Caco-2 (cell line): ENCODE measurements around the gene PDE4D. TPM values are rescaled to one million over a fixed set of nuclear protein-coding genes. Genes with fewer than 3 reads are reported as not detected.

Source experiments
- BruUV-seq: library from RNA; stranded (reverse); fragments of 400-500 nt; replicated peaks from 2 replicates; lab custom pipeline; 2021; lab: Mats Ljungman, UMichigan
- CTCF ChIA-PET: fragments of 300-600 bp; sonication (Branson Sonifier 250); formaldehyde crosslinking; loops from one replicate; lab custom pipeline; 2022; ENCODE audit warnings: antibody characterized with exemption; lab: Charles Lee
- POLR2A ChIA-PET: fragments of 300-600 bp; sonication (Branson Sonifier 250); formaldehyde crosslinking; loops from one replicate; lab custom pipeline; 2022; ENCODE audit warnings: antibody characterized with exemption; lab: Charles Lee
- DNase-seq, 2 experiments: peaks; one replicate each; pipeline versions ENCODE4 v3.0.0 to v3.0.0-alpha.2; 2020 to 2022
- H3K27me3 ChIP-seq: replicated peaks from 2 replicates; pipeline ENCODE4 v1.6.0; 2011; ENCODE audit warnings: low read length; ENCODE audit not compliant: control insufficient read depth, insufficient read depth
- H3K36me3 ChIP-seq: 2 replicates; pipeline ENCODE4 v1.5.1; 2011; ENCODE audit warnings: low read length; ENCODE audit not compliant: control insufficient read depth, insufficient read depth
- H3K4me1 ChIP-seq: fragments of 250-450 bp; sonication (Bioruptor Pico); 2 replicates; pipeline ENCODE4 v1.5.1; 2020; ENCODE audit warnings: mild to moderate bottlenecking
- H3K4me3 ChIP-seq: 2 replicates; pipeline ENCODE4 v1.5.1; 2011; ENCODE audit warnings: low read depth, mild to moderate bottlenecking, control low read depth, low read length
- H3K9me3 ChIP-seq: fragments of 250-450 bp; sonication (Bioruptor Pico); 2 replicates; pipeline ENCODE4 v1.5.1; 2020; ENCODE audit warnings: mild to moderate bottlenecking, moderate library complexity
- H3K27ac Mint-ChIP-seq: one replicate; pipeline ENCODE4 v1.8.0; 2022; ENCODE audit warnings: mixed read lengths; ENCODE audit not compliant: unreplicated experiment
- H3K27me3 Mint-ChIP-seq: one replicate; pipeline ENCODE4 v1.8.0; 2022; ENCODE audit warnings: mixed read lengths; ENCODE audit not compliant: insufficient read depth, unreplicated experiment
- H3K36me3 Mint-ChIP-seq: one replicate; pipeline ENCODE4 v1.8.0; 2022; ENCODE audit warnings: mild to moderate bottlenecking, mixed read lengths; ENCODE audit not compliant: insufficient read depth, unreplicated experiment
- H3K4me1 Mint-ChIP-seq: one replicate; pipeline ENCODE4 v1.8.0; 2022; ENCODE audit warnings: low read depth, mixed read lengths; ENCODE audit not compliant: unreplicated experiment
- H3K4me3 Mint-ChIP-seq: one replicate; pipeline ENCODE4 v1.8.0; 2022; ENCODE audit warnings: mild to moderate bottlenecking, moderate library complexity, mixed read lengths; ENCODE audit not compliant: unreplicated experiment
- H3K9me3 Mint-ChIP-seq: one replicate; pipeline ENCODE4 v1.8.0; 2022; ENCODE audit warnings: mixed read lengths; ENCODE audit not compliant: unreplicated experiment
- CTCF ChIP-seq, 2 experiments: fragments of 200-600 bp in 1 of 2; IDR thresholded peaks; 1 replicate in 1 of 2; 2 replicates in 1 of 2; pipeline versions ENCODE4 v1.5.1 to v1.8.0; 2011 to 2022; ENCODE audit warnings: antibody characterized with exemption in 1 of 2, control low read depth in 1 of 2, inconsistent platforms in 1 of 2, low read depth in 1 of 2, low read length in 1 of 2, mild to moderate bottlenecking in 1 of 2, moderate library complexity in 1 of 2; ENCODE audit not compliant: insufficient read depth in 1 of 2, severe bottlenecking in 1 of 2, unreplicated experiment in 1 of 2
- intact Hi-C: fragments of 100-400 bp; cut with micrococcal nuclease; formaldehyde crosslinking; loops from one replicate; pipeline ENCODE4 v1.10.0; 2022; ENCODE audit not compliant: unreplicated experiment
- total RNA-seq: library from RNA; stranded (reverse); gene quantifications from 2 replicates; pipeline ENCODE4 v1.2.3, GENCODE V29; 2022

The PDE4D gene
- total RNA-seq, 1 experiment from 2014 or later, result 89.8 TPM

- no peak overlapping the region for H3K4me3 Mint-ChIP-seq
- no peak for DNase-seq
- no peaks in the 10 kb centered on the region for H3K36me3 Mint-ChIP-seq
- Histone ChIP-seq H3K4me3 (no peak overlapping the region), H3K27me3 (no peaks in the 10 kb centered on the region), H3K9me3 (no peaks in the 10 kb centered on the region), H3K36me3 (no peaks in the 10 kb centered on the region), H3K4me1 (peaks cover 4% of the 10 kb centered on the region; the same call in 1 of the 2 replicates)
- no TSS peak for BruUV-seq
- H3K9me3 Mint-ChIP-seq, result peaks cover 10% of the 10 kb centered on the region
- TF ChIP-seq CTCF (IDR thresholded peaks at IDR 0.05; ENCODE audit: insufficient read depth in 1 of 2, low read depth in 1 of 2, low read length in 1 of 2, severe bottlenecking in 1 of 2, unreplicated experiment in 1 of 2), result no peak
- CTCF ChIA-PET, result no interaction called here
- no peaks in the 10 kb centered on the region for H3K27me3 Mint-ChIP-seq
- intact Hi-C loops, result no loop called here
- peaks cover 6% of the 10 kb centered on the region for H3K4me1 Mint-ChIP-seq
- POLR2A ChIA-PET, result no interaction called here
- H3K27ac Mint-ChIP-seq, result no peak overlapping the region
These were observed 956.4 kb downstream of the PDE4D start for GRCh38 chr5:58937031-58937681.

GRCh38 chr5:58934629-58935097 lies 958.9 kb downstream of the PDE4D start:
- Histone ChIP-seq H3K4me3 (no peak overlapping the region), H3K9me3 (no peaks in the 10 kb centered on the region), H3K4me1 (no peaks in the 10 kb centered on the region), H3K36me3 (no peaks in the 10 kb centered on the region), H3K27me3 (no peaks in the 10 kb centered on the region)
- BruUV-seq, result no TSS peak
- DNase-seq, result no peak
- no peaks in the 10 kb centered on the region for H3K36me3 Mint-ChIP-seq
- TF ChIP-seq CTCF (IDR thresholded peaks at IDR 0.05; ENCODE audit: insufficient read depth in 1 of 2, low read depth in 1 of 2, low read length in 1 of 2, severe bottlenecking in 1 of 2, unreplicated experiment in 1 of 2), result no peak
- POLR2A ChIA-PET, result no interaction called here
- H3K4me3 Mint-ChIP-seq, result no peak overlapping the region
- no peak overlapping the region for H3K27ac Mint-ChIP-seq
- H3K4me1 Mint-ChIP-seq, result peaks cover 13% of the 10 kb centered on the region
- H3K27me3 Mint-ChIP-seq, result no peaks in the 10 kb centered on the region
- H3K9me3 Mint-ChIP-seq, result peaks cover 3% of the 10 kb centered on the region
- CTCF ChIA-PET, result no interaction called here
- intact Hi-C loops, result no loop called here

- no peaks in the 10 kb centered on the region for H3K4me1 ChIP-seq
- ChIA-PET CTCF (no interaction called here), POLR2A (no interaction called here)
- Mint-ChIP-seq H3K9me3 (no peaks in the 10 kb centered on the region), H3K27ac (no peak overlapping the region), H3K27me3 (no peaks in the 10 kb centered on the region), H3K36me3 (no peaks in the 10 kb centered on the region), H3K4me1 (peaks cover 13% of the 10 kb centered on the region), H3K4me3 (no peak overlapping the region)
- no peaks in the 10 kb centered on the region for H3K9me3 ChIP-seq
- H3K27me3 ChIP-seq, result no peaks in the 10 kb centered on the region
- intact Hi-C loops, result no loop called here
- DNase-seq, result no peak
- H3K36me3 ChIP-seq, result no peaks in the 10 kb centered on the region
- no TSS peak for BruUV-seq
- no peak for TF ChIP-seq CTCF (IDR thresholded peaks at IDR 0.05; ENCODE audit: insufficient read depth in 1 of 2, low read depth in 1 of 2, low read length in 1 of 2, severe bottlenecking in 1 of 2, unreplicated experiment in 1 of 2)
- no peak overlapping the region for H3K4me3 ChIP-seq
These were observed 959.5 kb downstream of the PDE4D start for GRCh38 chr5:58933891-58934628.
